ENCODE measurements around the gene RALBP1.
"Not testable (repeated sequence)": the region's sequence is repeated elsewhere in the genome, so short reads cannot be mapped to it uniquely, and the experiment has no call there.

RALBP1 gene

GRCh38 chr18:9455718-9456511, 19.4 kb upstream of the RALBP1 start:
- no peak for DNase-seq

GRCh38 chr18:9466127-9466526, 9.2 kb upstream of the RALBP1 start:
- no peak for DNase-seq

- DNase-seq = no peak
Measured at GRCh38 chr18:9466846-9467245, 8.5 kb upstream of the RALBP1 start.

DNA sequence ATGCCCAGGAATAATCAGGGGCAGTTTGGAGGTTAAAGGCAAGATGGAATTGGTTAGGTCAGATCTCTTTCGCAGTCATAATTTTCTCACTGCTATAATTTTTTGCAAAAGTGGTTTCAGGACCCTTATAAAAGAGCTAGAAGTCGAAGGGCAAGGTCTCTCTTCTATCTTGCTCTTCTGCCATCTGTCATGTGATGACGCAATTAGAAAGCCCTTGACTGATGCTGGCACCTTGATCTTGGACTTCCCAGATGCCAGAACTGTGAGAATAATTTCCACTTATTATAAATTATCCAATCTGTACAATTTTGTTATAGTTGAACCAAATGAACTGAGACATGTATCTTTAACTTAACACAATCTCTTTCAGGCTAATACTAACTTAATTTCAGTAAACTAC, 6.3 kb upstream of the RALBP1 start:
- DNase-seq = no peak

- no peak for DNase-seq
Measured at GRCh38 chr18:9469685-9470084, 5.6 kb upstream of the RALBP1 start.

- DNase-seq = peak; percentile 87
Measured at GRCh38 chr18:9474108-9474982, 968 bp upstream of the RALBP1 start.

DNA sequence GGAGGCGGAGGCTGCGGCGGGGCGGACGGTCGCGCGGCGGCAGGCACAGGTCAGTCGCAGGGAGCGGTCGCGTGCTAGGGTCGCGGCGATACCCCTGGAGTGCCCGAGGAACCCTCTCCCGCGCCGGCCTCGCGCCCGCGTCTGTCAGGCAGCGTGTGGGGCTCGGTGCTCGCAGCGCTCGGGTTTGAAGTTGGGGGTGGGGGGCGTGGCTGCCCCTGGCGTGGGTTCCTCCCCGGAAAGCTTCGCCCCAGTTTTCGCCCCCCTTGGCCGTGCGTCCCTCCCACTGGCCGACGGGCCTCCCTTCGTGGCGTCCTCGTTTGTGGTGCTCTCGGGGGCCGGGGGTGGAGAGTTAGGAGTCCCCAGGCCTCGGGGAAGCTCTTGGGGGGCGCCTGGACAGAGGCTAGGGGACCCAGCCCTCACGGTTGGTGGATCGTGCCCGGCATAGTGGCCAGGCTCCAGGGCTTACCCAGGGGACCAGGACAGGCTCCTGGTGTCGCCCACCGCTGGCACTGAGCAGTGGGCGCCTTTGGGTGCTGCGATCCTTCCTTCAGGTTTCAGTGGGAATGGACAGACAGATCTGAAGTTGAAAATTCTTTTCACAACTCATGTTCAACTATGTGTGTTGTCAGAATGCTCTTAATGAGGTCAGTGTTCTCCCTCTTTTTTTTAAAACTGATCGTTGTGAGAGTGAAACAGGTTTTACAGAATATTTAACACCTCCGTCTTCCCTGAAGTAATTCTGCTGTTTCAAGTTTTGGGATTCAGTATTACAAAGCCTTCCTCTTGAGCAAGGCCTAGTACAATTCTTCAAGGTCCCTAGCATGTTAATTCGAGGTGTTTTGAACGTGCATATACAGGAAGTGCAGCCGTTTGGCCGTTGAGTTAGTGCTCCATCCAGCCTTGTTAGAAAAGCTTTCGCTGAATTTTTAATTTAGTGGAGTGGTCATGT, 604 bp downstream of the RALBP1 start:
- DNase-seq = peak; percentile 30

- DNase-seq = not testable (repeated sequence)
Measured at GRCh38 chr18:9476949-9477348, 1.6 kb downstream of the RALBP1 start.

- no peak for DNase-seq
Measured at GRCh38 chr18:9477509-9477908, 2.2 kb downstream of the RALBP1 start.

GRCh38 chr18:9478545-9478944, 3.2 kb downstream of the RALBP1 start:
- DNase-seq = no peak

DNA sequence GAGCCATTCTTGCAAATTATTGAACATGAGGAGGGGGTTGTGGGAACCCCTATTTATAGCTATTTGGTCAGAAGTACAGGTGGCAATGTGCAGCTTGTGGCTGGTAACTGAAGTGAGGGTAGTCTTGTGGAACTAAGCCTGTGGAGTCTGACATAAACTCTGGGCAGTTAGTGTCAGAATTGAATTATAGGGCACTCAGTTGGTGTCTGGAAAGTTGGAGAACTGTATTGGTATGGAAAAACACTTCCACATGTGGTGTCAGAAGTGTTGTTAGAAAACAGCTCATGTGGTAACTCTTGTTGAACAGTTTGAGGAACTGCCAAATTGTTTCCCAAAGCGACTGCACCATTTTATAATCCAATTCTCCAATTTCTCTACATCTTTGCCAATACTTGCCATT, 7.5 kb downstream of the RALBP1 start:
- no peak for DNase-seq

GRCh38 chr18:9483526-9483925, 8.2 kb downstream of the RALBP1 start:
- no peak for DNase-seq

GRCh38 chr18:9484856-9485255, 9.5 kb downstream of the RALBP1 start:
- not testable (repeated sequence) for DNase-seq

GRCh38 chr18:9488538-9488937, 13.2 kb downstream of the RALBP1 start:
- no peak for DNase-seq

GRCh38 chr18:9494778-9495331, 19.5 kb downstream of the RALBP1 start:
- DNase-seq = no peak

DNA sequence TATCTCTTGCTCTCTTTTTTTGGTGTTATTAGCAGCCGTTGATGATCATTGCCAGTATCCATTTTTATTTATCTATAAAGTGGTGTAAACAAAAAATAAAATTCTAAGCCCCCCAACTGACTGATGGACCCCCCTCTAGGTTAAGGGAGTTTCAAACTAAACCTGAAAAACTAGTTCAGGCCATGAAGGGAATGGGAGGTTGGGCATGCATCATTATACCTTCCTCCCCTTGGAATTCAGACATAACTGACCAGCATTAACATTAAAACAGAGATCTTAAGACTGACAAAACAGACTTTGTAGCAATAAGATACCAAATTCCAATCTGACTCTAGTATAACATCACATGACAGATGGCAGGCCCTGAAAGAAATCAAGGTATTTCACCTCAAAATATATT, 20.2 kb downstream of the RALBP1 start:
- no peak for DNase-seq

GRCh38 chr18:9495916-9496705, 20.8 kb downstream of the RALBP1 start:
- no peak for DNase-seq

- no peak for DNase-seq
Measured at GRCh38 chr18:9506046-9506792, 30.9 kb downstream of the RALBP1 start.

DNA sequence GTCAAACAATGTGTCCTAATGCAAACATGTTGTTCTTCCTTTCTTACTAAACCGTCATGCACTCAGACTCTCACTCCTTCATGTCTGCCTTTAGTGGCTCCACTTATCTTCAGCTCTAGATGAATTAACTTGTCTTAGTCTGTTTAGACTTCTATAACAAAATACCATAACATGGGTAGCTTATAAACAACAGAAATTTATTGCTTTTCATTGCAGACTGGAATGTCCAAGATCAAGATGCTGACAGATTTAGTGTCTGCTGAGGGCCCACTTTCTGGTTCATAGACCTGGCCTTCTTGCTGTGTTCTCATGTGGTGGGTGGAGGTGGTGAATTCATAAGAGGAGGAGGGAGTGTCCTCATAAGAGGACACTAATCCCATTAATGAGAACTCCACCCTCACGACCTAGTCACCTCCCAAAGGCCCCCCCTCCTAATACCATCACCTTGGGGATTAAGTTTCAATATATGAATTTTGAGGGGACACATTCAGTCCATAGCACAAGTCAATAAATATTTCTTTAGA, 32.3 kb downstream of the RALBP1 start:
- DNase-seq = no peak

GRCh38 chr18:9508446-9509025, 33.2 kb downstream of the RALBP1 start:
- DNase-seq = no peak
